Activated gamma-delta T cell treated with anti-CD3 and anti-CD28 coated beads, Interleukin-2, amount 50 U/mL, for 16 hours (primary cell): ENCODE measurements around the gene RPAIN.
"Not testable (repeated sequence)": the region's sequence is repeated elsewhere in the genome, so short reads cannot be mapped to it uniquely, and the experiment has no call there.

Source experiments
- DNase-seq: peaks from one replicate; pipeline ENCODE4 v3.0.0-alpha.2; 2020; ENCODE audit warnings: low read depth

RPAIN gene

GRCh38 chr17:5429191-5429887 is 9.4 kb downstream of the RPAIN start:
- DNase-seq, result no peak

GRCh38 chr17:5430413-5430999 is 10.5 kb downstream of the RPAIN start:
- DNase-seq, result no peak

DNA sequence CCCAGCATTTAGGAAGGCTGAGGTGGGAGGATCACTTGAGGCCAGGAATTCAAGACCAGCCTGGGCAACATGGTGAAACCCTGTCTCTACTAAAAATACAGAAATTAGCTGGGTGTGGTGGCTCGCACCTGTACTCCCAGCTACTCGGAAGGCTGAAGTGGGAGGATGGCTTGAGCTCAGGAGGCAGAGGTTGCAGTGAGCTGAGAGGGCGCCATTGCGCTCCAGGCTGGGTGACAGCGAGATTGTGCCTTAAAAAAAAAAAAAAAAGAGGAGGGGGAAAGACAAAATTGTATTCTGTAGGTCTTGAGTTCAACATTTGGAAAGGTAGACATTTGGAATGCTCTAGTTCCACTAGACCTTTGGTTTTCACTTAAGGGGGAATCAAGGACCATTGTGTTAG is 11.3 kb downstream of the RPAIN start:
- not testable (repeated sequence) for DNase-seq

DNA sequence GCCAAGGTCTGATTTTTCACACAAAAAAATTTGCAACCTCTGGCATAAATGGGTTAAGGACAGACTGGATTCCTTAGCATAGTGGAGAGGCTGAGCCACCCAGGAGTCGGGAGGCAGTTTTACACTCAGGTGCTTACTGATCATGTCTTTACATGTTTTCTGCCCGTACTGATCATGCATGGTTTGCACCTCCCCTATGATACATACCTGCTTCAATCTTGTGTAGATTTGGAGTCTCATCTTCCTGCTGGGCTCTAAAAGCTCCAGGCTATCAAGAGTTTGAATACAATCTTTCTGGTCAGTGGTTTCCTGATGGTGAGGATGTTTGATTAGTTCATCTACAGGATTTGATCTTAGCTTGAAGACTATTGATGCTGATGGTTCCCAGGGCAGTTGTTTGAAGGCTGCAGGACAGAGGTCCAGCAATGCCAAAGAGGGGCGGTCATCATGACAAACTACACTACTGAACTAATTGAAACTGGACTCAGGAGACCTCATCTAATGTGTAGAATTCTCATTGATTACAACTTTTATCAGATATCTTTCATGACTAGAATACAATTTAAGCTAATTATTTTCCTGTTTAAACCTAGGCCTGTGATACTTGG is 12.1 kb downstream of the RPAIN start:
- DNase-seq, result no peak

- DNase-seq, result no peak
Observed at GRCh38 chr17:5434984-5435383, 15.0 kb downstream of the RPAIN start.

DNA sequence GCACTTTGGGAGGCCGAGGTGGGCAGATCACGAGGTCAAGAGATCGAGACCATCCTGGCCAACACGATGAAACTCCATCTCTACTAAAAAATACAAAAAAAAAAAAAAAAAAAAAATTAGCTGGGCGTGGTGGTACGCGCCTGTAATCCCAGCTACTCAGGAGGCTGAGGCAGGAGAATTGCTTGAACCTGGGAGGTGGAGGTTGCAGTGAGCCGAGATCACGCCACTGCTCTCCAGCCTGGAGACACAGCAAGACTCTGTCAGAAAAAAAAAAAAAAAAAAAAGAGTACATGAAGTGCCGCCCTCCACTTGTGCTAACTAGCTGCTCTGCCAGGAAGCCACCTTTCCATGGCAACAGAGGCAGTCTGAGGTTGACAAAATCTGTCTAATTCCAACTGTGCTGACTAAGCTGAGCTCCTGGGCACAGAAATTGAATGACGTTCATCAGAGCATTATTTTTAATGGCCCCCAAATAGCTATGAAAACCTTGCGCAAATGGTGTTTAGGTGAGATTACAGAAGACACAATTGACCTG is 15.9 kb downstream of the RPAIN start:
- not testable (repeated sequence) for DNase-seq

DNA sequence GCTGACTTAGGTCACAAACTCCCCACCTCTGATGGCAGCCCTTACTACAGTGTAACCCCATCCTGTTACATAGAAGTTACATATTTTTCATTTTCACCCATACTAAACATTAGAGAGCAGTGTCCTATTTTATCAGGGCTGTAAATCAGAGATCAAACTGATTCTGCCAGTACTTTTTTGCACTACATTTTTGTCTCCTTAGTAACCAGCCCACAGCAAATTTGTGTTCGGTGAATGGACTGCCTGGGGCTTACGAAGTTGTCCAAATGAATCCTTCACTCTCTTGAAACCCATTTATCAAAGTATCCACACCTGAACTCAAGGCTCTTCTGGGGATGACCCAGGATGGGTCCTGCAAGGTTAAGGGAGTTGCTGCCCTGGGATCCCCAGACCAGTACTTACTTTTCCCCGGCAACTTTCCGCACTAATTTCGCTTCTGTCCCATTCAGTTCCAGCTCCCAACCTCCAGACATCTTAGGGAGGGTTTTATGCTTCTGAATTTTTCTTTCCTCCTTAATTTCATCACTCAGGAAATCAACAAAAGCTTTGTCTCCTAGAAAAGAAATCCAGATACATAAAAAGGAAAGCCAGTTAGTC is 17.8 kb downstream of the RPAIN start:
- no peak for DNase-seq

- DNase-seq, result peak; percentile 88
Observed at GRCh38 chr17:5438716-5439445, 18.9 kb downstream of the RPAIN start, which contains the start of gene C1QBP. Gene C1QBP, minus strand, starts transcription at chr17:5439155. Its CDS starts 82 bp downstream, at chr17:5439073.

DNA sequence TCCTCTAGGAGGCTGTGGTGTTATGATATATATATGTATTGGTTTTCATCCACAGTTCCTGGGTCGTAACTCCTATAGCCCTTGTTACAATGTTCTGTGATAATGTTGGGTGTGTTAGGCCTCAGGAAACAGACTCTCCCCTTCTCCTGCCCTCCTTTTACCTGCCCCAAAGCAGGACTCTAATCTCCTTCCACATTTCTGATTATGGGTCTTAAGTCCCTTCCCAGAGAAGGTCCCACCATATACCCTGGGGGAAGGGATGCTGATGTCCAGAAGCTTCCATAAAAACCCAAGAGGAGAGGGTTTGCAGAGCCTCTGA is 19.4 kb downstream of the RPAIN start:
- no peak for DNase-seq

DNA sequence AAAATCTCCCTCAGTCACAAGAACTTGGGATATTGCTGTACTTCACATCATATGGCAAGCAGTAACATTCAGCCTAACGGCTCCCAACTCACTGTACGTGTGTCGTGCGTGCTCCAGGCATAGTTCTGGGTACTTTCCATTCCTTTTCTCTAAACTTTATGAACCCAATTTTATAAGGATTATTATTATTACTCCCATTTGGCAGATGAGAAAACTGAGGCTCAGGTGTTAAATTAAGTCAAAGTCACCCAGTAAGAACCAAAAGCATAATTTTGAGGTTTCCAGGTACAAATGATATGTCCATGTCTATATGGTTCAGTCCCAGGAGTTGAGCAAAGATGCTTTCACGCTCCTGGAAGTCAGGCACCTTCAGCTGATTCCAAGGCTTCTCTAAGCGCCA is 23.7 kb downstream of the RPAIN start:
- DNase-seq, result no peak

GRCh38 chr17:5444209-5444608 is 24.2 kb downstream of the RPAIN start:
- no peak for DNase-seq

GRCh38 chr17:5446786-5447185 is 26.8 kb downstream of the RPAIN start:
- no peak for DNase-seq

DNA sequence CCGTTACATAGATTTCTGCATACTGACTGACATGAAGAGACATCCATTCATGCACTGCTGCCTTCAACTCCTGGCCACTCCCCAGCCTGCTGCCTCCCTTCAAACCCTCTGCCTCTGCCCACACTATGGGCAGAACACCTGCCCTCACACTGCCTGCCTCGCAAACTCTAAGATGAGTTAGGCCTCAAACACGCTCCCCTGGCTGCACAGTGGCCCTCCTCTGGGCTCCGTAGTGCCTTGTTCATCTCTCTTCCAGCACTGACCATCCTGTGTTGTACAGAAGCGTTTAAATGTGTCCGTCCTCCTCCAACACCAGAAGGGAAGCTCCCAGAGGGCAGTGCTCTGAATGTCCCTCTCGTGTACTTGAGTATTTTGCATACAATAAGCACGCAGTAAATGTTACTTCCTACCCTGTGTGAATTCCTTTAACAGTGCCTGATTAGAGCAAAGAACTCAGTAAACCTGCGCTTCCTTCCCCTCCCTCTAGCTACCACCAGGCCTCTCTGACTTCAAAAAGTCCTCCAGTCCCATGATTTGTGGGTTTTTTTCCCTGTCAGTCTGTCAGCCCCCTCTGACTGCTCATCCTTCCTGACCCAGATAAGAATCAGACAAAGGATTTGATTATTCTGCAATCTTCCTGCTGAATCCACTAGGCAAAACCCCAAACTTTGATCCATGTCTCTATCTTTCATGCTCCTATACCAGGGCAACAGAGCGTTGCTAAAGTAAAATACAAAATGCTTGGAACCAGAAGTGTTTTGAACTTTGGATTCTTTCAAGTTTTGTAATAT is 44.9 kb downstream of the RPAIN start:
- DNase-seq, result no peak

DNA sequence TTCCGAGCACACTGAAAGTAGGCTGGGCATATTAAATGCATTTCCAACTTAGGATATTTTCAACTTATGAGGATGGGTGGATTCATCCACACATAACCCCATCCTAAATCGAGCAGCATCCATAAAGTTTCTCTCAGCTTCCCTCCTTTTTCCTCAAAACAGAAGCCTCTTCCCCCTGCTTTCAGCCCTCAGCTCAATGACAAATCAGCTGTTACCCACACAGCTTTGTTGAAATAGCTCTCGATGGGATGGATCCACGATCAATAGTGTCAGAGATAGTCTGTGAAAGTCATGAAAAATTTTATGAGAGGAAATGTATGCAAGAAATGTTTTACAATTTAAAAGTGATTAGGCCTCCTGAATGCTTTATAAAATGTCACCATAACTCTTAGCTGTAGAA is 46.3 kb downstream of the RPAIN start:
- no peak for DNase-seq

- no peak for DNase-seq
Observed at GRCh38 chr17:5467416-5467815, 47.4 kb downstream of the RPAIN start.

DNA sequence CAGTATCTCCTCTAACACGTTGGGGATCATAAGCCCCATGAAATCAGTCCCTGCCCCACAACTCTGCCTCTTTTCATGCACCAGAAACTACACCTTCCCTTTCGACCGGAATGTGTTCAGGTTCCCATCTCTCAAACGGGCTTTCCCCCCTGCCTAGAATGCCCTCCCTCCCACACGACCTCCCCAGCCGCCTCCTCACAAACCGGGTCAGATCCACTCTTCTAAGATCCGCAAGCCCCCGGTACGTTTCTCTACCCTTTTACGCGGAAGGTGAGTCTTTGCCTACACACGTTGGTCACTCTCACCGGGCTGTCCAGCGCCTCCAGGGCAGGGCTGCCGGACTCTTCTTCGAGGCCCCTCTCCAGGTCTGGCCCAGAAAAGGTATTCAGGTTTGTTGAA is 48.1 kb downstream of the RPAIN start:
- DNase-seq, result no peak

GRCh38 chr17:5472511-5472910 is 52.5 kb downstream of the RPAIN start:
- no peak for DNase-seq

DNA sequence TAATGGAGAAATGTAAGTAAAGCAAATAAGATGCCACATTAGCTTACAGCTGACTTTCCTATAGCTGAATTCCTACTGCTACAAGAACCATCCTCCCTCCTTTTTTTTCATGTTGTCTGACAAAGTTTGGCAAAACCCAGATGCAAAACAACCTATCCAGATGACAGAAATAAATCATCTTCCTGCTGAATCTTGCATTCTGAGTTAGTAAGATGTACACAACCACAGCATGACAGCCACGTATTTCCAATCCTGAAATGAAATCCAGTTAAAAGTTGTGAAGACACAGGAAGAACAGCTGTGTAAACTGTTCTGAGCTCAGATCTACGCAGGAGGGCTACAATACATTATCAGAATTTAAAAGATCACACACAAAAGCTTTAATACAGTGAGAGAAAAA is 53.9 kb downstream of the RPAIN start:
- DNase-seq, result no peak

DNA sequence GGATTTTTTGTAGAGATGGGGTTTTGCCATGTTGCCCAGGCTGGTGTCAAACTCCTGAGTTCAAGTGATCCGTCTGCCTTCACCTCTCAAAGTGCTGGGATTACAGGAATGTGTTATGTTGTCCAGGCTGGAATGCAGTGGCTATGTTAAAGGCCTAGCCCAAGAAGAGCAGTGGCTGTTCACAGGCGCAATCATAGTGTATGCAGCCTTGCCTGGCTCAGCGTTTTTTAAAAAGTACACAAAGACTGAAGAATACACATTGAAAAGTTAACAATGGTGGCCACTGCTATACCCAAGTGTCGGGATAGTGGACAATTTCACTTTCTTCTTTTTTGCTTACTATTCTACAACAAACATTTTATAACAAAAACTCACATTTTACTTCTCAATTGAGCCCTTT is 59.0 kb downstream of the RPAIN start:
- DNase-seq, result no peak

DNA sequence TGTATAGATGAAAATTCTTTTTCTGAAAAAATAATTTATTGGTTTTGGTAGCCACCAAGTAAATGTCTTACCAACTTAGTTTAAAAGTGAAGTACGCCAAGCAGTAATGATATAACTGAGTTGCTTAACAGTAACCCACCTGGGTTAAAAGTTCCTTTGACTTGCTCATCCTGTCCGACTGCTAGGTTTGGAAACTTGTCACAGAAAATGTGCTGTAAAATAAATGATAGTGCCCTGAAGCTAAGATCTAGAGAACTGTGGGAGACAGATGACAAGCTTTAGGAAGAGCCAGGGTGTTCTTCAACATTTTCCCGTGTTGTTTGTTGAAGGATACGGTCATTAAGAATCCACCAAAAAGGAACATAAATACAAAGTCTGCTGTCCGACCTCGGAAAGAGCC is 61.0 kb downstream of the RPAIN start:
- DNase-seq, result no peak

GRCh38 chr17:5481451-5481850 is 61.5 kb downstream of the RPAIN start:
- DNase-seq, result no peak
